ENCODE data around the gene AKAP8L. TPM values are rescaled to one million over a fixed set of nuclear protein-coding genes. Genes with fewer than 3 reads are reported as not detected.

AKAP8L gene
- total RNA-seq, 1 experiment from 2014 or later = 123 TPM

DNA sequence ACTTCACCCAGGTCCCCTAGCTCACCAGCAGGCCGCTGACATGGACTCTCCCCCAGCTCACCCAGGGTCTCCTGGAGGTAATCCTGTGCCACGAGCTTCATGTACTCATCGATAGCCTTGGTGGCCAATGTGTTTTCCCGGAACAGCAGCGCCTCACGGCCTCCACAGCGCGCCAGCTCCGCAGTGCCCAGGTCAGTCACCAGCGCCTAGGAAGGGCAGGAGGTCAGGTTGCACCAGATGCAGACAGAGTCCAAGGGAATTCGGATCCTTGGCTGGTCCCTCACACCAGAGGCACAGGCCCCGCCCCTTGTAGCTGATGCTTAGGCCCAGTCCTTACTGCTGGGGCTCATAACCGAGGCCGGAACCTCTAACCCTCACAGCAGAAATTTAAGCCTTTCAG is 37.7 kb upstream of the AKAP8L start:
- no peak overlapping the region for H4K91ac ChIP-seq (ENCODE audit: insufficient read length, low read depth, low read length)
- no CpG with 5 or more reads among the region's 14 CpGs for WGBS (ENCODE audit: extremely low coverage, insufficient read length, low lambda C conversion rate)
- no peaks in the 10 kb centered on the region for H3K36me3 Mint-ChIP-seq (ENCODE audit: insufficient read depth in 1 of 3, low read depth in 3 of 3)
- no peak overlapping the region for H3K56ac ChIP-seq (ENCODE audit: insufficient read length, low read depth, low read length)
- no peak overlapping the region for H2BK12ac ChIP-seq (ENCODE audit: insufficient read length, low read depth, low read length)
- no peak overlapping the region for H3K14ac ChIP-seq (ENCODE audit: insufficient read depth, low read length)
- H3K4me3 Mint-ChIP-seq = peak overlapping the region; percentile 35 to 72
- H3T11ph ChIP-seq (ENCODE audit: low read length) = no peak overlapping the region
- no peak overlapping the region for H4K8ac ChIP-seq (replicated peaks; ENCODE audit: insufficient read length, low read depth, low read length)
- DNase-seq = no peak
- H3K79me2 ChIP-seq (ENCODE audit: insufficient read depth, low read length) = no peaks in the 10 kb centered on the region
- H3K4me1 Mint-ChIP-seq = peaks cover 7 to 21% of the 10 kb centered on the region in 2 experiments
- no peak overlapping the region for H3K4ac ChIP-seq (ENCODE audit: low read depth, low read length)
- no peak overlapping the region for H3K18ac ChIP-seq (ENCODE audit: insufficient read length, low read depth, low read length)
- H2BK5ac ChIP-seq (ENCODE audit: insufficient read length, low read length) = no peak overlapping the region
- H3K27me3 ChIP-seq (ENCODE audit: insufficient read depth, low read length) = peaks cover 14% of the 10 kb centered on the region; the same call in 1 of the 2 replicates
- H3K23me2 ChIP-seq (ENCODE audit: insufficient read length, low read depth, low read length, poor library complexity, severe bottlenecking) = peaks cover 19% of the 10 kb centered on the region
- H3K27me3 Mint-ChIP-seq (ENCODE audit: low read depth) = peaks cover 84% of the 10 kb centered on the region
- H3K27ac ChIP-seq (ENCODE audit: insufficient read length, low read depth, low read length) = no peak overlapping the region
- no peak overlapping the region for H3K9ac ChIP-seq (ENCODE audit: extremely low read depth, insufficient read length, low read length)
- no peak overlapping the region for H2AFZ ChIP-seq (ENCODE audit: low read length)
- no peaks in the 10 kb centered on the region; a peak in 4 of 5 replicates for H3K9me3 Mint-ChIP-seq
- no peaks in the 10 kb centered on the region for H3K79me1 ChIP-seq (ENCODE audit: insufficient read depth, low read depth, low read length, poor library complexity, severe bottlenecking)
- no peak overlapping the region for H2AK5ac ChIP-seq (ENCODE audit: insufficient read length, low read length)
- H3K23ac ChIP-seq (ENCODE audit: insufficient read length, low read depth, low read length) = no peak overlapping the region
- H2BK15ac ChIP-seq (ENCODE audit: low read depth, low read length) = no peak overlapping the region
- no peak overlapping the region for H2BK120ac ChIP-seq (ENCODE audit: low read depth, low read length, poor library complexity, severe bottlenecking)
- peak overlapping the region; percentile 39 for H3K4me2 ChIP-seq (ENCODE audit: insufficient read depth, insufficient read length, low read length)
- no peaks in the 10 kb centered on the region for H3K9me3 ChIP-seq (ENCODE audit: control insufficient read depth, low read depth, low read length)
- no peak overlapping the region for H4K5ac ChIP-seq (ENCODE audit: insufficient read length, low read depth, low read length)
- no peak overlapping the region for H3K27ac Mint-ChIP-seq
- no peak overlapping the region for H2BK20ac ChIP-seq (ENCODE audit: low read depth, low read length, poor library complexity, severe bottlenecking)
- H4K20me1 ChIP-seq (ENCODE audit: control insufficient read depth, insufficient read depth, insufficient read length) = no peaks in the 10 kb centered on the region
- no peaks in the 10 kb centered on the region for H3K4me1 ChIP-seq (ENCODE audit: insufficient read depth, low read length)
- TF ChIP-seq, protein P1, sequence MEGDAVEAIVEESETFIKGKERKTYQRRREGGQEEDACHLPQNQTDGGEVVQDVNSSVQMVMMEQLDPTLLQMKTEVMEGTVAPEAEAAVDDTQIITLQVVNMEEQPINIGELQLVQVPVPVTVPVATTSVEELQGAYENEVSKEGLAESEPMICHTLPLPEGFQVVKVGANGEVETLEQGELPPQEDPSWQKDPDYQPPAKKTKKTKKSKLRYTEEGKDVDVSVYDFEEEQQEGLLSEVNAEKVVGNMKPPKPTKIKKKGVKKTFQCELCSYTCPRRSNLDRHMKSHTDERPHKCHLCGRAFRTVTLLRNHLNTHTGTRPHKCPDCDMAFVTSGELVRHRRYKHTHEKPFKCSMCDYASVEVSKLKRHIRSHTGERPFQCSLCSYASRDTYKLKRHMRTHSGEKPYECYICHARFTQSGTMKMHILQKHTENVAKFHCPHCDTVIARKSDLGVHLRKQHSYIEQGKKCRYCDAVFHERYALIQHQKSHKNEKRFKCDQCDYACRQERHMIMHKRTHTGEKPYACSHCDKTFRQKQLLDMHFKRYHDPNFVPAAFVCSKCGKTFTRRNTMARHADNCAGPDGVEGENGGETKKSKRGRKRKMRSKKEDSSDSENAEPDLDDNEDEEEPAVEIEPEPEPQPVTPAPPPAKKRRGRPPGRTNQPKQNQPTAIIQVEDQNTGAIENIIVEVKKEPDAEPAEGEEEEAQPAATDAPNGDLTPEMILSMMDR (conservative IDR thresholded peaks at IDR 0.05) = no peak
